Measurements from ENCODE around the gene ARFGEF2. TPM values are rescaled to one million over a fixed set of nuclear protein-coding genes. Genes with fewer than 3 reads are reported as not detected.

Gene ARFGEF2
- total and polyA plus RNA-seq, 8 donors = 22.1 to 34.5 (median 23.1) TPM

DNA sequence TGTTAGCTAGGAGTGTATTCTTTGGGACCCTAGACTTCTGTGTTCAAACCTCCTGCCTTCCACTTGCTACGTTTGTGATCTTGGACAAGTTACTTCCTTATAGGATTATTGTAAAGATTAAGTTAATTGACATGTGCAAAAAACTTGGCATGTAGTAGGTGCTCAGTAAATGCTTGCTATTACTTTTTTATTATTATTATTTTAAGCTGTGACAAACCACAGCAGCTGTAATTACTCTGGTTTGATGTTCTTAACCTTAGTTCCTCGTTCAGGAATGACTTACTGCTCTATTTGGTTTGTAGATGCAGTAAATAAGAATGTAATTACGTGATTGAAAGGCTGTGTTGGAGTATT, 3.2 kb downstream of the ARFGEF2 start:
- no peak overlapping the region for H3K4me3 ChIP-seq
- TF ChIP-seq CTCF (IDR thresholded peaks at IDR 0.05) = no peak
- intact Hi-C loops (cut with DNase I) = no loop called here
- DNase-seq (no peak), ATAC-seq (no peak)
- H3K4me1 ChIP-seq = peaks cover 33 to 68% of the 10 kb centered on the region in 2 donors
- H3K9me3 ChIP-seq = no peaks in the 10 kb centered on the region
- H3K27me3 ChIP-seq = no peaks in the 10 kb centered on the region
- H3K36me3 ChIP-seq = no peaks in the 10 kb centered on the region
- H3K27ac ChIP-seq = no peak overlapping the region

- no peak for ATAC-seq
- Histone ChIP-seq H3K36me3 (no peaks in the 10 kb centered on the region), H3K4me1 (peaks cover 28 to 65% of the 10 kb centered on the region in 2 donors)
Observed at GRCh38 chr20:48926267-48926666, 4.8 kb downstream of the ARFGEF2 start.

DNA sequence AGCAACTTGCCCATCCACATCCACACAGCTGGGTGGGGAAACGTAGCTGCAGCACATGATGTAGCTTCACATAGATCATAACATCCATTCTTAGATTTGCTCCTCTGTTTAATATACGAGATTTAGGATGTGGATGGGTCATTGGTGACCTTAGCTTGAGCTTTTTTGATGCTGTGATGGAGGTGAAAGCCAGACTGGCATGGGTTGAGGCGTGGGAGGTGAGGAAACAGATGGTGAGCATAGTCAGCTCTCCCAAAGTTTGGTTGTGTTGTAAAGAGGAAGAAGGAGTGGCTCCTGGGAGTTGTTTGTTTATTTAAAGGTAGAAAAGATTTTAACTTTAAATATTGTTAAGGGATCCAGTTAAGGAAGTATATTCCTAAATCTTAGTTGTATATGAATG, 5.3 kb downstream of the ARFGEF2 start:
- no peaks in the 10 kb centered on the region for H3K36me3 ChIP-seq
- ATAC-seq = no peak
- no peak overlapping the region for H3K4me3 ChIP-seq
- no peaks in the 10 kb centered on the region for H3K27me3 ChIP-seq
- no peak for DNase-seq
- H3K9me3 ChIP-seq = no peaks in the 10 kb centered on the region
- intact Hi-C loops (cut with DNase I) = no loop called here
- H3K4me1 ChIP-seq = peaks cover 28 to 65% of the 10 kb centered on the region in 2 donors
- no peak for TF ChIP-seq CTCF (IDR thresholded peaks at IDR 0.05)
- no peak overlapping the region for H3K27ac ChIP-seq

More at GRCh38 chr20:48926267-48926666, 4.8 kb downstream of the ARFGEF2 start:
- TF ChIP-seq CTCF (IDR thresholded peaks at IDR 0.05) = no peak
- no peak for DNase-seq
- Histone ChIP-seq H3K27me3 (no peaks in the 10 kb centered on the region), H3K4me3 (no peak overlapping the region), H3K9me3 (no peaks in the 10 kb centered on the region), H3K27ac (no peak overlapping the region)
- intact Hi-C loops (cut with DNase I) = no loop called here

GRCh38 chr20:48928832-48929725, 7.6 kb downstream of the ARFGEF2 start:
- TF ChIP-seq CTCF (IDR thresholded peaks at IDR 0.05) = no peak
- Histone ChIP-seq H3K4me1 (peaks cover 10 to 62% of the 10 kb centered on the region in 2 donors), H3K27ac (peak overlapping the region; percentile 34 to 63), H3K27me3 (no peaks in the 10 kb centered on the region), H3K4me3 (no peak overlapping the region), H3K9me3 (no peaks in the 10 kb centered on the region), H3K36me3 (no peaks in the 10 kb centered on the region)
- intact Hi-C loops (cut with DNase I) = no loop called here
- peak; percentile 58 for ATAC-seq
- DNase-seq = no peak

- intact Hi-C loops (cut with DNase I) = no loop called here
- Histone ChIP-seq H3K4me3 (no peak overlapping the region), H3K36me3 (no peaks in the 10 kb centered on the region), H3K27me3 (no peaks in the 10 kb centered on the region), H3K9me3 (no peaks in the 10 kb centered on the region), H3K4me1 (peaks cover 7 to 57% of the 10 kb centered on the region in 2 donors), H3K27ac (no peak overlapping the region)
- no peak for TF ChIP-seq CTCF (IDR thresholded peaks at IDR 0.05)
- DNase-seq (no peak), ATAC-seq (no peak)
Observed at GRCh38 chr20:48930035-48930434, 8.5 kb downstream of the ARFGEF2 start.
